WERI-Rb-1 (cell line): Measurements from ENCODE around the gene EFTUD2.
"Not testable (repeated sequence)": the region's sequence is repeated elsewhere in the genome, so short reads cannot be mapped to it uniquely, and the experiment has no call there.

Experiments
- DNase-seq: peaks from one replicate; pipeline ENCODE4 v3.0.0-alpha.2; 2020
- H3K27ac ChIP-seq: fragments of 250-450 bp; sonication (Bioruptor Pico); 2 replicates; pipeline ENCODE4 v1.5.1; 2020; ENCODE audit warnings: mild to moderate bottlenecking, moderate library complexity
- H3K27me3 ChIP-seq: fragments of 250-450 bp; sonication (Bioruptor Pico); 2 replicates; pipeline ENCODE4 v1.5.1; 2021; ENCODE audit warnings: mild to moderate bottlenecking, low read depth, moderate library complexity; ENCODE audit not compliant: insufficient read depth, severe bottlenecking
- H3K36me3 ChIP-seq: fragments of 250-450 bp; sonication (Bioruptor Pico); 2 replicates; pipeline ENCODE4 v1.5.1; 2020; ENCODE audit warnings: mild to moderate bottlenecking, moderate library complexity
- H3K4me3 ChIP-seq: 2 replicates; pipeline ENCODE4 v1.5.1; 2011; ENCODE audit warnings: low read depth, mild to moderate bottlenecking, control low read depth, low read length
- H3K9me3 ChIP-seq: fragments of 250-450 bp; sonication (Bioruptor Pico); 2 replicates; pipeline ENCODE4 v1.5.1; 2021; ENCODE audit warnings: mild to moderate bottlenecking, moderate library complexity; ENCODE audit not compliant: severe bottlenecking
- TF ChIP-seq, protein P1 (sequence below): IDR thresholded peaks from 2 replicates; pipeline ENCODE4 v1.5.1; 2011; ENCODE audit warnings: low read depth, mild to moderate bottlenecking, control low read depth, inconsistent platforms, low read length

The EFTUD2 gene

DNA sequence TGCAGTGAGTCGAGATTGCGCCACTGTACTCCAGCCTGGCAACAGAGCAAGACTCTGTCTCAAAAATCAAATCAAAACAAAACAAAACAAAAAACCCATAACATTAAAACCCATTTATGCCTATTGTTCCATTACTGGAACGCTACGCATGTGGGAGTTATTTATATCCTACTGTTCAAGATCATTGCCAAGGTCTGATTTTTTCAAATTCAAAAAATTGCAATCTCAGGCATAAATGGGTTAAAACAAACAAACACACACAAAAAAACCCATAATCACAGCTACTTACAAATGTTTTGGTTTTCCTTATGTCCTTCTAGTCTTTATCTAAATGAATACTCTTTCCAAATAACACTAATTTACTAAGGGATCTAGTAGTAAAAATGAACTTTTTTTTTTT, 87.0 kb downstream of the EFTUD2 start:
- Histone ChIP-seq H3K9me3 (no peaks in the 10 kb centered on the region), H3K27me3 (no peaks in the 10 kb centered on the region), H3K4me3 (no peak overlapping the region), H3K36me3 (peaks cover 48% of the 10 kb centered on the region), H3K27ac (no peak overlapping the region)
- TF ChIP-seq, protein P1, sequence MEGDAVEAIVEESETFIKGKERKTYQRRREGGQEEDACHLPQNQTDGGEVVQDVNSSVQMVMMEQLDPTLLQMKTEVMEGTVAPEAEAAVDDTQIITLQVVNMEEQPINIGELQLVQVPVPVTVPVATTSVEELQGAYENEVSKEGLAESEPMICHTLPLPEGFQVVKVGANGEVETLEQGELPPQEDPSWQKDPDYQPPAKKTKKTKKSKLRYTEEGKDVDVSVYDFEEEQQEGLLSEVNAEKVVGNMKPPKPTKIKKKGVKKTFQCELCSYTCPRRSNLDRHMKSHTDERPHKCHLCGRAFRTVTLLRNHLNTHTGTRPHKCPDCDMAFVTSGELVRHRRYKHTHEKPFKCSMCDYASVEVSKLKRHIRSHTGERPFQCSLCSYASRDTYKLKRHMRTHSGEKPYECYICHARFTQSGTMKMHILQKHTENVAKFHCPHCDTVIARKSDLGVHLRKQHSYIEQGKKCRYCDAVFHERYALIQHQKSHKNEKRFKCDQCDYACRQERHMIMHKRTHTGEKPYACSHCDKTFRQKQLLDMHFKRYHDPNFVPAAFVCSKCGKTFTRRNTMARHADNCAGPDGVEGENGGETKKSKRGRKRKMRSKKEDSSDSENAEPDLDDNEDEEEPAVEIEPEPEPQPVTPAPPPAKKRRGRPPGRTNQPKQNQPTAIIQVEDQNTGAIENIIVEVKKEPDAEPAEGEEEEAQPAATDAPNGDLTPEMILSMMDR = no peak
- DNase-seq = no peak

DNA sequence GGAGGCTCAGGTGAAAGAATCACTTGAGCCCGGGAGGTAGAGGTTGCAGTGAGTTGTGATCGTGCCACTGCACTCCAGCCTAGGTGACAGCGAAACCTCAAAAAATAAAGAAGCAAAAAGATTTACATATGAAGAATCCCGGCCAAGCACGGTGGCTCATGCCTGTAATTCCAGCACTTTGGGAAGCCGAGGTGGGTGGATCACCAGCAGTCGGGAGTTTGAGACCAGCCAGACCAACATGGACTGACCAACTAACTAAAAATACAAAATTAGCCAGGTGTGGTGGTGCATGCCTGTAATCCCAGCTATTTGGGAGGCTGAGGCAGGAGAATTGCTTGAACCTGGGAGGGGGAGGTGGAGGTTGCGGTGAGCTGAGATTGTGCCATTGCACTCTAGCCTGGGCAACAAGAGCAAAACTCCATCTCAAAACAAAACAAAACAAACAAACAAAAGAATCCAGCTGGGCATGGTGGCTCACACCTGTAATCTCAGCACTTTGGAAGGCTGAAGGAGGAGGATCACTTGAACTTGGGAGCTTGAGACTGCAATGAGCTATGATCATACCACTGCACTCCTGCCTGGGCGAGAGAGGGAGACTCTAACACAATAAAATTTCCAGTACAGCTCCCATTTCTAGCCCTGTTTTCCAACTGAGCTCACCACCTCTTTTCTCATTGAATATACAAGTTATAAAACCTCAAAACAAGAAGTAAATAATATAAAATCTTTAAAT, 90.4 kb downstream of the EFTUD2 start:
- H3K27me3 ChIP-seq, DNase-seq, H3K4me3 ChIP-seq, H3K27ac ChIP-seq, H3K9me3 ChIP-seq: not testable (repeated sequence)
- peaks cover 62% of the 10 kb centered on the region for H3K36me3 ChIP-seq

DNA sequence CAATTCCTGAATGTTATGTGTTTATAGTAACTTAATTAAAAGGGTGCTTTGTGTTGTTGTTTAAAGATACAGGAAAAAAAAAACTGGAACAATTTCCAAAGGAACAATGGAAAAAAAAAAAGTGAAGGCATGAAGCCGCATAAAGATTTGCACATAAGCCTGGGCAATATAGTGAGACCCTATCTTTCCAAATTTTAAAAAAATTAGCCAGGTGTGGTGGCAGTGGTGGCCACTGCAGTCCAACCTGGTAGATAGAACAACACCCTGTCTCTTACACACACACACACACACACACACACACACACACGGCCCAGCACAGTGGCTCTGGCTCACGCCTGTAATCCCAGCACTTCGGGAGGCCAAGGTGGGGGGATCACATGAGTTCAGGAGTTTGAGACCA, 91.1 kb downstream of the EFTUD2 start:
- no peaks in the 10 kb centered on the region for H3K9me3 ChIP-seq
- DNase-seq = no peak
- TF ChIP-seq, protein P1 = no peak
- H3K36me3 ChIP-seq = peaks cover 64% of the 10 kb centered on the region
- H3K27ac ChIP-seq = no peak overlapping the region
- H3K27me3 ChIP-seq = no peaks in the 10 kb centered on the region
- H3K4me3 ChIP-seq = no peak overlapping the region

DNA sequence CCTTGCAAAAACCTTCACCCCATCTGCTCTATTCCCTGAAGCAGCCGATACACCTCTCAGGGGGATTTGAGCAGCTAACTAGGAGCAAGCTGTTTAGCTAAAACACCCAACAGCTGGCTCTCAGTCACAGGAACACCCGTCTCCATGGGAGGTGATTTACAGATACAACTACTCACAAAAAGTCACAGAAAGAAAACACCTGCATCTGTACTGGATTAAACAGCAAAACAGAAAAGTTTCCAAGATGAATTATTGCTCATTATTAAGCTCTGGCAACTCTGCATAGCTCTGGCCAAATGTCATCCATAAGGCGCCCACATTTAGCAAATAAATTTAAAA, 91.5 kb downstream of the EFTUD2 start:
- no peak overlapping the region for H3K4me3 ChIP-seq
- no peaks in the 10 kb centered on the region for H3K27me3 ChIP-seq
- no peaks in the 10 kb centered on the region for H3K9me3 ChIP-seq
- DNase-seq = peak; percentile 76
- no peak overlapping the region for H3K27ac ChIP-seq
- H3K36me3 ChIP-seq = peaks cover 64% of the 10 kb centered on the region
- TF ChIP-seq, protein P1 = no peak

DNA sequence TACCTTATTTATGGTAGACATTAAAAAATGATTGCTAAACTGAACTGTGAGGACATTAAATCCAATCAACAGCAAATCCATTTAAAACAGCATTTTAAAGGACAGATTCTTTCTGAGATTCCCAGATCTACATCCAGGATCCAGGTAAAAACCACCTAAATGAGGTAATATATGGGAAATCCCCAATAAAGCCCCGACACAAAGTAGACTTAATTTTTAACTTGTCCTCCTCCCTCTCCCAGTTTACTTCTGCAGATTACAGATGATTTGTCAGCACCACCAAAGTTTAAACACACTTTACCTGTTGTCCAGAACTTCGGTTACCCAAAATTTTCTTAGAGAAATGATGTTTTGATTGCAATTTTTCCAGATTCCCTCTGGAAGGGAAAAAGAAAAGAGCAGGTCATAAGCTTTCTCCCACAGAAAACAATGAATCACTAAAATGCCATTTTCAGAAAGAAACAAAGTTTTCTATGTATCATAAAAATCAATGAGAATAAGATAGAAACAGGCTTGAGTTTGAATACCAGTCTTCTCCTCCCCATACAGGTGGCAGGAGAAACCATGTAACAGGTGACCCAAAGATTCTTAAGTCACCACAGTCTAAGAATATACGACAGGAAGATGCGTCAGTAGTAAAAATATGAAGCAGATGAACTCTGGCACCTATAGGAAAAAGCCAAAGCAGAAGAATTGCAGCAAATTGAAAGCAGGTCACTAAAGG, 92.0 kb downstream of the EFTUD2 start:
- no peaks in the 10 kb centered on the region for H3K9me3 ChIP-seq
- DNase-seq = no peak
- TF ChIP-seq, protein P1 = no peak
- peaks cover 66% of the 10 kb centered on the region for H3K36me3 ChIP-seq
- H3K27ac ChIP-seq = no peak overlapping the region; the same call in 1 of the 2 replicates
- H3K4me3 ChIP-seq = no peak overlapping the region
- H3K27me3 ChIP-seq = no peaks in the 10 kb centered on the region

DNA sequence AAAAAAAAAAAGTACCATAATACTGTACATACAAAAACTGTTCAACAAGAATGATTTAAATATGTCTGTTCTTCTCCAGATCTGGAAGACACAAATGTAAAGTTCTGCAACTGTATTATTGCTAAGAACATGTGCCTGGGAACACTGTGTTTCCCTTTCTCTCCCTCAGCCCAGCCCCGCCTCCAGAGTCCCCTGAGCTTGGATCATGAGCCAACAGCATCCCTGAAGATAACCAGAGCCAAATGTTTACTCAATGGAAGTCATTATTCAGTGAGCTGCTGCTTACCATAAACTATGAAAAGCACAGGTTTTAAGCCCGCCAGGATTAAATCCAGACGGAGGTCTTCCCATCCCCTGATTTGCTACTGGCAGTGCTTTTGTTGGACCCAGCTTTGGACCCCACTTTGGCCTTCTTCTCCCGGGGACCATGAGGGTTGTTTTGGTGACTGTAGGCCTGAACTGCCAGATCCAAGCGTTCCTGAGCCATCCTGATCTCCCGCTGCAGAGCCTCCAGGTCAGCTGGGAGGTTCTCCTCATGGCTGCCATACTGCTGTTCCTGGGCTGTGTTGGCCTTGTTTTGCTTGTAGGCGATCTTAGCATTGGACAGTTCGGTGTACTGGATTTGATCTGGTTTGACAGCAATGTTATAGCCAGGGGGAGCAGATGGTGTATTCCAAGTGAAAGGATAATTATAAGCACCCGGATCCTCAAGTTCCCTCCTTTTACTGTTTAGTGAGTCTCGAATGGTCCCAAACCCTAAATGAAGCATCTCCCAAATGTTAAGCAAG, 94.7 kb downstream of the EFTUD2 start:
- no peak overlapping the region for H3K4me3 ChIP-seq
- H3K36me3 ChIP-seq = peaks cover 78% of the 10 kb centered on the region
- no peaks in the 10 kb centered on the region for H3K27me3 ChIP-seq
- H3K9me3 ChIP-seq = no peaks in the 10 kb centered on the region
- no peak for DNase-seq
- TF ChIP-seq, protein P1 = no peak
- no peak overlapping the region for H3K27ac ChIP-seq
